Measurements from ENCODE around the gene CASP3.
"Not testable (repeated sequence)": the region's sequence is repeated elsewhere in the genome, so short reads cannot be mapped to it uniquely, and the experiment has no call there.

Gene CASP3

GRCh38 chr4:184598753-184599491, 50.3 kb downstream of the CASP3 start:
- no peak overlapping the region for H3K4me3 ChIP-seq (ENCODE audit: low read depth, low read length)

- no peak overlapping the region for H3K4me3 ChIP-seq (ENCODE audit: low read depth, low read length)
Measured at GRCh38 chr4:184596617-184597185, 52.5 kb downstream of the CASP3 start.

GRCh38 chr4:184596044-184596616, 53.1 kb downstream of the CASP3 start:
- H3K4me3 ChIP-seq (ENCODE audit: low read depth, low read length) = no peak overlapping the region

GRCh38 chr4:184595430-184595829, 53.8 kb downstream of the CASP3 start:
- H3K4me3 ChIP-seq (ENCODE audit: low read depth, low read length) = no peak overlapping the region

GRCh38 chr4:184593461-184593860, 55.8 kb downstream of the CASP3 start:
- no peak overlapping the region for H3K4me3 ChIP-seq (ENCODE audit: low read depth, low read length)

GRCh38 chr4:184591747-184592270, 57.4 kb downstream of the CASP3 start:
- H3K4me3 ChIP-seq (ENCODE audit: low read depth, low read length) = not testable (repeated sequence)

GRCh38 chr4:184591070-184591677, 58.1 kb downstream of the CASP3 start:
- H3K4me3 ChIP-seq (ENCODE audit: low read depth, low read length) = no peak overlapping the region

GRCh38 chr4:184590196-184590595, 59.1 kb downstream of the CASP3 start:
- no peak overlapping the region for H3K4me3 ChIP-seq (ENCODE audit: low read depth, low read length)

- H3K4me3 ChIP-seq (ENCODE audit: low read depth, low read length) = no peak overlapping the region
Measured at GRCh38 chr4:184588893-184589292, 60.4 kb downstream of the CASP3 start.

GRCh38 chr4:184587701-184588100, 61.5 kb downstream of the CASP3 start:
- H3K4me3 ChIP-seq (ENCODE audit: low read depth, low read length) = no peak overlapping the region

- no peak overlapping the region for H3K4me3 ChIP-seq (ENCODE audit: low read depth, low read length)
Measured at GRCh38 chr4:184587221-184587620, 62.0 kb downstream of the CASP3 start.

GRCh38 chr4:184583738-184584502, 65.3 kb downstream of the CASP3 start:
- H3K4me3 ChIP-seq (ENCODE audit: low read depth, low read length) = no peak overlapping the region
